ENCODE data around the gene TLE5.

GRCh38 chr19:3019211-3019854, 43.0 kb downstream of the TLE5 start:
- TF ChIP-seq CTCF (IDR thresholded peaks at IDR 0.05; ENCODE audit: poor library complexity): no peak
- no peak for TF ChIP-seq EZH2 (IDR thresholded peaks at IDR 0.05; ENCODE audit: borderline replicate concordance)
- no peak for TF ChIP-seq EZH2phosphoT487 (IDR thresholded peaks at IDR 0.05; ENCODE audit: low read depth, severe bottlenecking, unreplicated experiment)

Data from hepatocyte (in vitro differentiated cells).